Panc1 (cell line): ENCODE measurements around the gene SPATA46.

ENCODE experiments used
- POLR2AphosphoS5 ChIP-seq: IDR thresholded peaks from 2 replicates; pipeline ENCODE4 v1.6.1; 2012; ENCODE audit warnings: mild to moderate bottlenecking, low read depth, low read length, moderate library complexity
- TCF7L2 ChIP-seq: IDR thresholded peaks from 2 replicates; pipeline ENCODE4 v1.6.1; 2011; ENCODE audit warnings: mild to moderate bottlenecking, low read depth, low read length, inconsistent platforms
- TF ChIP-seq, protein P1 (sequence below): fragments of 450-650 bp; IDR thresholded peaks from 2 replicates; pipeline ENCODE4 v1.5.1; 2017; ENCODE audit warnings: mild to moderate bottlenecking
- TF ChIP-seq, protein P2 (sequence below), 2 experiments: IDR thresholded peaks; 2 replicates each; pipeline ENCODE4 v1.6.1; 2011 to 2012; ENCODE audit warnings: low read depth in 2 of 2, control low read depth in 1 of 2, low read length in 1 of 2, mild to moderate bottlenecking in 1 of 2, moderate library complexity in 1 of 2; ENCODE audit not compliant: insufficient read depth in 1 of 2

DNA sequence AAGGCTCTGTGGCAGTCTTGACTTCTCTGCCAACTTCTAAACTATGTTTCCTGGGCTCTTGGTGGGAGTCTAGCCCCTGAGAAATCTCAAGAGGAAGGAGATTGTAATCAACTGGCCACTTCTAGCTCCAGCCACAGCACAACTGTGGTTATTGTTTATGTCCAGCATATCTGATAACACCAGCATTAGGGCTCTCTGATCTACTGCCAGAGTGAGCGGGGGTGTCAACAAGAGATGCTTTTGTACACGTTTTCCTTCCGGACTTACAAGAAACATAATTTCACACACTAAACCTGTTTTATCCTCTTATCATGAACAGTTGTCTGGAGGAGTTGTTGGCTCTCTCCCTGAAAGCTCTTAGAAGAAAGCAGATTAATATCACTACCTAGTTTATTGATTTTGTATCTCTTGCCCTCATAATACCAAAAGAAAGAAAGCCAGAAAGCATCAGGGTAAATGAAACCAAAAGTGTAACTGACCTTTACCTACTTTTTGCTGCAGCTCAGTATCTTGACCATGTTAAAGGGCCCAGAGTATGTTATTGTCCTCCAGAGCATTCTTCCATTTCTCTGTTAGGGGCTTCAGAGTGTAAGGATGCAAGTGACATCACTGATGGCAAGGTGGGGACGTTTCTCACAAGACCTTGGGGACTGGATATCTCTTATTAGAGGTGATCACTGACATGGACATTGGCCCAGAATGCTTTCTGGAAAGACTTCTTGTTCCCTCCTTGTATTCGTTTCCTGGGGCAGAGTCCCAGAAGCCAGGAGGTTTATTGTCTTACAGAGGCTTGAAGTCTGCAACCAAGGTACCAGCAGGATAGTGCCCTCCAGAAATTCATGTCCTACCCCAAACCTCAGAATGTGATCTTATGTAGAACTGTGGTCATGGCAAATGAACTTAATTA lies 44.9 kb upstream of the SPATA46 start:
- TF ChIP-seq, protein P1, sequence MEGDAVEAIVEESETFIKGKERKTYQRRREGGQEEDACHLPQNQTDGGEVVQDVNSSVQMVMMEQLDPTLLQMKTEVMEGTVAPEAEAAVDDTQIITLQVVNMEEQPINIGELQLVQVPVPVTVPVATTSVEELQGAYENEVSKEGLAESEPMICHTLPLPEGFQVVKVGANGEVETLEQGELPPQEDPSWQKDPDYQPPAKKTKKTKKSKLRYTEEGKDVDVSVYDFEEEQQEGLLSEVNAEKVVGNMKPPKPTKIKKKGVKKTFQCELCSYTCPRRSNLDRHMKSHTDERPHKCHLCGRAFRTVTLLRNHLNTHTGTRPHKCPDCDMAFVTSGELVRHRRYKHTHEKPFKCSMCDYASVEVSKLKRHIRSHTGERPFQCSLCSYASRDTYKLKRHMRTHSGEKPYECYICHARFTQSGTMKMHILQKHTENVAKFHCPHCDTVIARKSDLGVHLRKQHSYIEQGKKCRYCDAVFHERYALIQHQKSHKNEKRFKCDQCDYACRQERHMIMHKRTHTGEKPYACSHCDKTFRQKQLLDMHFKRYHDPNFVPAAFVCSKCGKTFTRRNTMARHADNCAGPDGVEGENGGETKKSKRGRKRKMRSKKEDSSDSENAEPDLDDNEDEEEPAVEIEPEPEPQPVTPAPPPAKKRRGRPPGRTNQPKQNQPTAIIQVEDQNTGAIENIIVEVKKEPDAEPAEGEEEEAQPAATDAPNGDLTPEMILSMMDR, result no peak
- TF ChIP-seq TCF7L2 (peak; percentile 90), POLR2AphosphoS5 (no peak)
- TF ChIP-seq, protein P2, sequence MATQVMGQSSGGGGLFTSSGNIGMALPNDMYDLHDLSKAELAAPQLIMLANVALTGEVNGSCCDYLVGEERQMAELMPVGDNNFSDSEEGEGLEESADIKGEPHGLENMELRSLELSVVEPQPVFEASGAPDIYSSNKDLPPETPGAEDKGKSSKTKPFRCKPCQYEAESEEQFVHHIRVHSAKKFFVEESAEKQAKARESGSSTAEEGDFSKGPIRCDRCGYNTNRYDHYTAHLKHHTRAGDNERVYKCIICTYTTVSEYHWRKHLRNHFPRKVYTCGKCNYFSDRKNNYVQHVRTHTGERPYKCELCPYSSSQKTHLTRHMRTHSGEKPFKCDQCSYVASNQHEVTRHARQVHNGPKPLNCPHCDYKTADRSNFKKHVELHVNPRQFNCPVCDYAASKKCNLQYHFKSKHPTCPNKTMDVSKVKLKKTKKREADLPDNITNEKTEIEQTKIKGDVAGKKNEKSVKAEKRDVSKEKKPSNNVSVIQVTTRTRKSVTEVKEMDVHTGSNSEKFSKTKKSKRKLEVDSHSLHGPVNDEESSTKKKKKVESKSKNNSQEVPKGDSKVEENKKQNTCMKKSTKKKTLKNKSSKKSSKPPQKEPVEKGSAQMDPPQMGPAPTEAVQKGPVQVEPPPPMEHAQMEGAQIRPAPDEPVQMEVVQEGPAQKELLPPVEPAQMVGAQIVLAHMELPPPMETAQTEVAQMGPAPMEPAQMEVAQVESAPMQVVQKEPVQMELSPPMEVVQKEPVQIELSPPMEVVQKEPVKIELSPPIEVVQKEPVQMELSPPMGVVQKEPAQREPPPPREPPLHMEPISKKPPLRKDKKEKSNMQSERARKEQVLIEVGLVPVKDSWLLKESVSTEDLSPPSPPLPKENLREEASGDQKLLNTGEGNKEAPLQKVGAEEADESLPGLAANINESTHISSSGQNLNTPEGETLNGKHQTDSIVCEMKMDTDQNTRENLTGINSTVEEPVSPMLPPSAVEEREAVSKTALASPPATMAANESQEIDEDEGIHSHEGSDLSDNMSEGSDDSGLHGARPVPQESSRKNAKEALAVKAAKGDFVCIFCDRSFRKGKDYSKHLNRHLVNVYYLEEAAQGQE (IDR thresholded peaks at IDR 0.05; ENCODE audit: insufficient read depth in 1 of 2, low read depth in 2 of 2, low read length in 1 of 2), result no peak
